OCI-LY3 (cell line): ENCODE results near the gene ACLY.

Source experiments
- H2AFZ ChIP-seq: fragments of 200-600, 300-600 bp; shearing (Covaris generic); 2 replicates; pipeline ENCODE4 v1.6.0; 2014; ENCODE audit warnings: antibody characterized with exemption, low read depth, low read length
- H3K27ac ChIP-seq: fragments of 200-600, 300-600 bp; sonication (generic); 2 replicates; pipeline ENCODE4 v1.5.1; 2014; ENCODE audit warnings: mild to moderate bottlenecking, low read length, moderate library complexity, mixed read lengths
- H3K27me3 ChIP-seq: fragments of 200-600, 300-600 bp; sonication (generic); 2 replicates; pipeline ENCODE4 v1.6.1; 2014; ENCODE audit warnings: low read depth, low read length, mixed read lengths
- H3K36me3 ChIP-seq: fragments of 200-600, 300-600 bp; sonication (generic); replicated peaks from 2 replicates; pipeline ENCODE3; 2014; ENCODE audit warnings: low read depth, low read length, mixed read lengths
- H3K4me1 ChIP-seq: fragments of 300-600, 200-600 bp; sonication (generic); 2 replicates; pipeline ENCODE4 v1.6.1; 2014; ENCODE audit warnings: low read length, mixed read lengths
- H3K4me2 ChIP-seq: fragments of 200-600, 300-600 bp; sonication (generic); 2 replicates; pipeline ENCODE4 v1.6.1; 2014; ENCODE audit warnings: low read length, mixed read lengths
- H3K4me3 ChIP-seq: fragments of 300-600, 200-600 bp; sonication (generic); 2 replicates; pipeline ENCODE4 v1.5.1; 2014; ENCODE audit warnings: antibody characterized with exemption, mild to moderate bottlenecking, low read length, moderate library complexity
- H3K79me2 ChIP-seq: fragments of 300-600, 200-600 bp; shearing (Covaris generic); 2 replicates; pipeline ENCODE4 v1.6.1; 2014; ENCODE audit warnings: mild to moderate bottlenecking, low read length, mixed read lengths
- H3K9ac ChIP-seq: fragments of 300-600, 200-600 bp; shearing (Covaris generic); 2 replicates; pipeline ENCODE4 v1.6.0; 2014; ENCODE audit warnings: mild to moderate bottlenecking, low read length, moderate library complexity
- H3K9me3 ChIP-seq: fragments of 200-600, 300-600 bp; shearing (Covaris generic); 2 replicates; pipeline ENCODE4 v1.6.1; 2014; ENCODE audit warnings: low read length, mixed read lengths; ENCODE audit not compliant: insufficient read depth
- H4K20me1 ChIP-seq: fragments of 200-600, 300-600 bp; sonication (generic); 2 replicates; pipeline ENCODE4 v1.6.1; 2016; ENCODE audit warnings: low read length, mixed read lengths; ENCODE audit not compliant: insufficient read depth
- CTCF ChIP-seq: fragments of 200-600, 300-600 bp; sonication (generic); IDR thresholded peaks from 2 replicates; pipeline ENCODE4 v1.5.1; 2014; ENCODE audit warnings: antibody characterized with exemption, low read length, low read depth
- EZH2phosphoT487 ChIP-seq: fragments of 200-600 bp; shearing (Covaris generic); IDR thresholded peaks from 2 replicates; pipeline ENCODE4 v1.6.1; 2018; ENCODE audit warnings: antibody characterized with exemption, mixed run types, low read depth

ACLY gene

DNA sequence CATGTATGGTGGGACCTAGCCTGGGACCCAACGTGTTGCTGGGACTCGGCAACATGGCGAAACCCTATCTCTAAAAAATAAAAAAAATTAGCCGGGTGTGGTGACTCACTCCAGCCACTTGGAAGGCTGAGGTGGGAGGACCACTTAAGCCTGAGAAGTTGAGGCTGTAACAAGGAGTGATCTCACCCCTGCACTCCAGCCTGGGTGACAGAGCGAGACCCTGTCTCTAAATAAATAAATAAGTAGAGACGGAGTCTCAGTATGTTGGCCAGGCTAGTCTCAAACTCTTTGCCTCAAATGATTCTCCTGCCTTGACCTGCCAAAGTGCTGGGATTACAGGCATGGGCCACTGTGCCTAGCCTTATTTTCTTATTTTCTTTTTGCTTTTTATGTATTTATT lies 37.8 kb upstream of the ACLY start:
- Histone ChIP-seq H2AFZ (no peak overlapping the region), H3K36me3 (no peaks in the 10 kb centered on the region), H3K9ac (no peak overlapping the region)

DNA sequence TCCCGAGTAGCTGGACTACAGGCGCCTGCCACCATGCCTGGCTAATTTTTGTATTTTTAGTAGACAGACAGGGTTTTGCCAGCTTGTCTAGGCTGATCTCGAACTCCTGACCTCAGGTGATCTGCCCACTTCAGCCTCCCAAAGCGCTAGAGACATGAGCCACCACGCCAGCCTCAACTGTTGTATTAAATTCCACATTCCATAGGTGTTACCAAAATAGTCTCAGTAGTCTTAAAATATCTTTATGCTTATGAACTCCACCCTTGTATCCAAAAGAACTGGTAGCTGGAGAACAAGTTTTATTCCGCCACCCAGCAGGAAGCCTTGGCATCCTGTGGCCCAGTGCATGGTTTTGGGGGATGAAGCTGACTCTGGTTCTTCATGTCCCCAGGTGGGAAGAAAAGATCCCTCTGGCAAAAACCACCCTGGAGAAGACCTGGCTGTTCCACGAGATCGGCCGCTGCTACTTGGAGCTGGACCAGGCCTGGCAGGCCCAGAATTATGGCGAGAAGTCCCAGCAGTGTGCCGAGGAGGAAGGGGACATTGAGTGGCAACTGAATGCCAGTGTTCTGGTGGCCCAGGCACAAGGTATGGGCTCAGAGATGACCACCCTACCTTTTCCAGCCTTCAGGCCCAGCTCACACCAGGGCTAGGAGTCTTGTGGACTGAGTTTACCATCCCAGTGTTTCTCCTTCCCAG lies 30.2 kb upstream of the ACLY start:
- no peak overlapping the region for H3K4me3 ChIP-seq

More for the DNA sequence above, 37.8 kb upstream of the ACLY start:
- Histone ChIP-seq H3K27ac (no peak overlapping the region), H4K20me1 (no peaks in the 10 kb centered on the region), H3K4me2 (no peak overlapping the region), H3K79me2 (no peaks in the 10 kb centered on the region), H3K27me3 (0 out of 2 replicates have a peak, but pooled peaks cover 4% of the 10 kb centered on the region), H3K9me3 (no peaks in the 10 kb centered on the region), H3K4me3 (no peak overlapping the region), H3K4me1 (no peaks in the 10 kb centered on the region)
- TF ChIP-seq EZH2phosphoT487, result no peak
- TF ChIP-seq CTCF, result no peak

DNA sequence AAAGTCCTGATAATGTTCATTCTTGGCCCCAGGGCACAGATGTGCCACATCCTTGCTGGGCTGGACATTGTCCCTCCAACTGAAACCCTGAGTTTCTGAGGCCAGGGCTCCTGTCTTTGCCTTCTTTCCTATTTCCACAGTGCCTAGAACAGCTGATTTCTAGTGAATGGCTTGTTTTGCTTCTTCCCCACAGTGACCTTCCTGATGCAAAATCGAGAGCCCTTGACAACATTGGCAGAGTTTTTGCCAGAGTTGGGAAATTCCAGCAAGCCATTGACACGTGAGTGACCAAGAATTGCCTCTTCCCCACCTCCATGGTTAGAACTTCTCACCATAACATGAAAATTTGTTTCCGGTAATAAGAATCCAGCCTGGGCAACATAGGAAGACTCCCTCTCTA lies 26.2 kb upstream of the ACLY start:
- Histone ChIP-seq H3K27ac (no peak overlapping the region), H3K4me3 (no peak overlapping the region), H3K27me3 (no peaks in the 10 kb centered on the region), H3K4me1 (no peaks in the 10 kb centered on the region), H4K20me1 (no peaks in the 10 kb centered on the region), H3K36me3 (no peaks in the 10 kb centered on the region), H3K9me3 (no peaks in the 10 kb centered on the region), H3K79me2 (no peaks in the 10 kb centered on the region), H2AFZ (no peak overlapping the region), H3K4me2 (no peak overlapping the region), H3K9ac (no peak overlapping the region)
- no peak for TF ChIP-seq CTCF

More for the DNA sequence above, 30.2 kb upstream of the ACLY start:
- H3K79me2 ChIP-seq, result no peaks in the 10 kb centered on the region
- H3K9ac ChIP-seq, result no peak overlapping the region
- H3K27ac ChIP-seq, result no peak overlapping the region
- H3K9me3 ChIP-seq, result no peaks in the 10 kb centered on the region
- no peaks in the 10 kb centered on the region for H4K20me1 ChIP-seq
- H3K36me3 ChIP-seq, result no peaks in the 10 kb centered on the region
- H2AFZ ChIP-seq, result no peak overlapping the region
- TF ChIP-seq CTCF (no peak), EZH2phosphoT487 (no peak)
- H3K27me3 ChIP-seq, result no peaks in the 10 kb centered on the region
- H3K4me2 ChIP-seq, result no peak overlapping the region
- H3K4me1 ChIP-seq, result no peaks in the 10 kb centered on the region

DNA sequence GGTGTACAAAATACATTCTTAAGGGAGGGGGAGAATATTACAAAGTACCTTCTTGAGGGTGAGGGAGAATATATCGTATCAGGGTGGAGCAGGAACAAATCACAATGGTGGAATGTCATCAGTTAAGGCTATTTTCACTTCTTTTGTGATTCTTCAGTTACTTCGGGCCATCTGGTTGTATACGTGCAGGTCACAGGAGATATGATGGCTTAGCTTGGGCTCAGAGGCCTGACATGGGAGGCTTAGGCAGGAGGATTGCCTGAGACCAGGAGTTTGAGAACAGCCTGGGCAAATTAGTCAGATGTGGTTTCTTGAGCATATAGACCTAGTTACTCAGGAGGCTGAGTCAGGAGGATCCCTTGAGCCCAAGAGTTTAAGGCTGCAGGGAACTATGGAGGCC lies 24.7 kb upstream of the ACLY start:
- no peaks in the 10 kb centered on the region for H3K27me3 ChIP-seq
- no peaks in the 10 kb centered on the region for H4K20me1 ChIP-seq
- no peaks in the 10 kb centered on the region for H3K79me2 ChIP-seq
- no peak overlapping the region for H3K9ac ChIP-seq
- H3K27ac ChIP-seq, result no peak overlapping the region
- no peaks in the 10 kb centered on the region for H3K4me1 ChIP-seq
- H3K4me3 ChIP-seq, result no peak overlapping the region
- TF ChIP-seq EZH2phosphoT487 (no peak), CTCF (no peak)
- no peaks in the 10 kb centered on the region for H3K9me3 ChIP-seq
- H3K36me3 ChIP-seq, result no peaks in the 10 kb centered on the region
- H3K4me2 ChIP-seq, result no peak overlapping the region
- no peak overlapping the region for H2AFZ ChIP-seq
